H1 (cell line): Measurements from ENCODE around the gene CREG2. TPM values are rescaled to one million over a fixed set of nuclear protein-coding genes. Genes with fewer than 3 reads are reported as not detected.

Experiments
- CTCF ChIA-PET: fragments of 300-600 bp; sonication (Branson Sonifier 250); formaldehyde crosslinking; loops from one replicate; lab custom pipeline; 2021; ENCODE audit not compliant: partially characterized antibody; lab: Charles Lee
- POLR2A ChIA-PET: fragments of 300-600 bp; sonication (Branson Sonifier 250); formaldehyde crosslinking; loops from one replicate; lab custom pipeline; 2021; ENCODE audit warnings: inconsistent platforms; ENCODE audit not compliant: partially characterized antibody; lab: Charles Lee
- DNase-seq, 2 experiments: peaks; one replicate each; pipeline versions ENCODE4 v3.0.0 to v3.0.0-alpha.2; 2010 to 2022; ENCODE audit warnings: low spot score in 2 of 2, low read depth in 1 of 2, mixed read lengths in 1 of 2
- FAIRE-seq: peaks from 2 replicates; lab custom pipeline; 2011; peaks lifted over from hg19 to GRCh38; lab: Jason Lieb, UNC
- H2AFZ ChIP-seq: 2 replicates; pipeline ENCODE4 v1.8.1; 2012; ENCODE audit warnings: low read length, inconsistent platforms
- H2AK5ac ChIP-seq: 2 replicates; pipeline ENCODE4 v1.6.1; 2013; ENCODE audit warnings: low read depth, low read length
- H2BK120ac ChIP-seq: replicated peaks from 2 replicates; pipeline ENCODE3; 2013; ENCODE audit warnings: low read depth, low read length, inconsistent platforms
- H2BK12ac ChIP-seq: 2 replicates; pipeline ENCODE4 v1.6.1; 2013; ENCODE audit warnings: low read depth, low read length
- H2BK15ac ChIP-seq: 2 replicates; pipeline ENCODE4 v1.6.1; 2013; ENCODE audit warnings: low read length
- H2BK20ac ChIP-seq: 2 replicates; pipeline ENCODE4 v1.6.1; 2013; ENCODE audit warnings: low read length
- H2BK5ac ChIP-seq: 2 replicates; pipeline ENCODE4 v1.6.1; 2013; ENCODE audit warnings: low read depth, low read length
- H3K14ac ChIP-seq: 2 replicates; pipeline ENCODE4 v1.6.1; 2013; ENCODE audit warnings: inconsistent platforms; ENCODE audit not compliant: insufficient read length
- H3K18ac ChIP-seq: 2 replicates; pipeline ENCODE4 v1.6.1; 2013; ENCODE audit warnings: low read length; ENCODE audit errors: extremely low read depth
- H3K23ac ChIP-seq: 2 replicates; pipeline ENCODE4 v1.6.1; 2013; ENCODE audit warnings: inconsistent platforms; ENCODE audit not compliant: insufficient read length
- H3K23me2 ChIP-seq: 2 replicates; pipeline ENCODE4 v1.6.1; 2013; ENCODE audit warnings: low read depth, low read length
- H3K27ac ChIP-seq: 2 replicates; pipeline ENCODE4 v1.6.1; 2011; ENCODE audit warnings: low read depth, low read length, inconsistent platforms
- H3K27me3 ChIP-seq, 4 experiments: replicated peaks in 1 of 4; 1 replicate in 1 of 4; 2 replicates in 3 of 4; pipeline versions ENCODE4 v1.6.1 to v1.8.1; 2011 to 2013; ENCODE audit warnings: low read length in 3 of 4, mild to moderate bottlenecking in 3 of 4, inconsistent platforms in 2 of 4, mixed read lengths in 2 of 4, moderate library complexity in 1 of 4; ENCODE audit not compliant: control insufficient read depth in 3 of 4, insufficient read depth in 3 of 4; ENCODE audit errors: extremely low read depth in 1 of 4
- H3K36me3 ChIP-seq, 4 experiments: 2 replicates each; pipeline versions ENCODE4 v1.6.1 to v1.8.1; 2011 to 2013; ENCODE audit warnings: mild to moderate bottlenecking in 4 of 4, low read length in 3 of 4, moderate library complexity in 2 of 4, control low read depth in 1 of 4, inconsistent platforms in 1 of 4; ENCODE audit not compliant: insufficient read depth in 4 of 4, control insufficient read depth in 2 of 4
- H3K4ac ChIP-seq: replicated peaks from 2 replicates; pipeline ENCODE3; 2013; ENCODE audit warnings: low read length, low read depth, mixed read lengths, inconsistent platforms; ENCODE audit not compliant: insufficient read length
- H3K4me1 ChIP-seq, 4 experiments: replicated peaks in 1 of 4; 1 replicate in 1 of 4; 2 replicates in 3 of 4; pipeline versions ENCODE4 v1.6.1 to v1.8.1; 2011 to 2013; ENCODE audit warnings: low read length in 3 of 4, inconsistent platforms in 2 of 4, mixed read lengths in 1 of 4; ENCODE audit not compliant: insufficient read depth in 4 of 4, control insufficient read depth in 3 of 4
- H3K4me2 ChIP-seq, 2 experiments: 2 replicates each; pipeline versions ENCODE4 v1.6.1 to v1.8.1; 2011 to 2013; ENCODE audit warnings: low read depth in 2 of 2, low read length in 2 of 2, control low read depth in 1 of 2, inconsistent platforms in 1 of 2, mild to moderate bottlenecking in 1 of 2; ENCODE audit not compliant: insufficient read depth in 1 of 2
- H3K4me3 ChIP-seq, 4 experiments: fragments of 200-600, 300-600 bp in 1 of 4; sonication (generic), shearing (Covaris generic), sonication (Bioruptor Twin) in 1 of 4; 2 replicates each; pipeline versions ENCODE4 v1.5.1 to v1.8.1; 2011 to 2016; ENCODE audit warnings: low read length in 4 of 4, low read depth in 3 of 4, control low read depth in 2 of 4, inconsistent platforms in 2 of 4, mild to moderate bottlenecking in 2 of 4, mixed read lengths in 1 of 4, moderate library complexity in 1 of 4; ENCODE audit not compliant: insufficient read depth in 2 of 4; ENCODE audit errors: extremely low read depth in 1 of 4
- H3K56ac ChIP-seq: replicated peaks from 2 replicates; pipeline ENCODE3; 2013; ENCODE audit warnings: low read depth, mild to moderate bottlenecking, mixed read lengths, low read length, inconsistent platforms; ENCODE audit not compliant: insufficient read length
- H3K79me1 ChIP-seq: 2 replicates; pipeline ENCODE4 v1.6.1; 2013; ENCODE audit warnings: low read depth, low read length, control low read depth
- H3K79me2 ChIP-seq, 2 experiments: 2 replicates each; pipeline versions ENCODE4 v1.6.1 to v1.8.1; 2012 to 2013; ENCODE audit warnings: low read length in 2 of 2, mild to moderate bottlenecking in 2 of 2, inconsistent platforms in 1 of 2; ENCODE audit not compliant: insufficient read depth in 2 of 2, control insufficient read depth in 1 of 2
- H3K9ac ChIP-seq, 4 experiments: replicated peaks in 1 of 4; 1 replicate in 1 of 4; 2 replicates in 3 of 4; pipeline versions ENCODE4 v1.6.1 to v1.8.1; 2011 to 2013; ENCODE audit warnings: low read depth in 3 of 4, low read length in 3 of 4, control low read depth in 2 of 4, mild to moderate bottlenecking in 2 of 4, moderate library complexity in 2 of 4, inconsistent platforms in 1 of 4; ENCODE audit errors: extremely low read depth in 1 of 4
- H3K9me3 ChIP-seq, 2 experiments: 2 replicates each; pipeline versions ENCODE4 v1.6.1 to v1.8.1; 2012 to 2013; ENCODE audit warnings: mild to moderate bottlenecking in 2 of 2, moderate library complexity in 2 of 2, control low read depth in 1 of 2, inconsistent platforms in 1 of 2, low read depth in 1 of 2, low read length in 1 of 2, mixed read lengths in 1 of 2; ENCODE audit not compliant: insufficient read depth in 2 of 2
- H4K20me1 ChIP-seq, 2 experiments: replicated peaks in 1 of 2; 2 replicates each; pipeline versions ENCODE3 to v1.8.1; 2011 to 2013; ENCODE audit warnings: inconsistent platforms in 2 of 2, low read length in 2 of 2, mild to moderate bottlenecking in 1 of 2; ENCODE audit not compliant: insufficient read depth in 2 of 2, control insufficient read depth in 1 of 2
- H4K5ac ChIP-seq: 2 replicates; pipeline ENCODE4 v1.6.1; 2013; ENCODE audit warnings: low read length, low read depth, mixed read lengths, inconsistent platforms; ENCODE audit not compliant: insufficient read length
- H4K8ac ChIP-seq: 2 replicates; pipeline ENCODE4 v1.8.0; 2013; ENCODE audit warnings: mild to moderate bottlenecking, moderate library complexity, low read length, inconsistent platforms; ENCODE audit not compliant: insufficient read depth; ENCODE audit errors: extremely low read depth
- H4K91ac ChIP-seq: replicated peaks from 2 replicates; pipeline ENCODE3; 2013; ENCODE audit warnings: low read length, mixed read lengths, inconsistent platforms; ENCODE audit not compliant: insufficient read length
- HDAC2 ChIP-seq, 2 experiments: fragments of 300-600 bp in 1 of 2; sonication (generic) in 1 of 2; IDR thresholded peaks; 2 replicates each; pipeline ENCODE4 v1.6.1; 2011 to 2012; ENCODE audit warnings: low read depth in 2 of 2, low read length in 2 of 2, mild to moderate bottlenecking in 2 of 2, moderate library complexity in 2 of 2, borderline replicate concordance in 1 of 2, inconsistent platforms in 1 of 2
- RFX5 ChIP-seq: IDR thresholded peaks from 2 replicates; pipeline ENCODE4 v1.6.1; 2011; ENCODE audit warnings: low read depth, low read length, improper control_type of control experiment, borderline replicate concordance
- WGBS, 2 experiments: shearing (Covaris generic) in 1 of 2; methylation state at CpG; one replicate each; pipeline versions ENCODE4 v1.1.6 to v1.1.7; 2013 to 2015; ENCODE audit warnings: low lambda C conversion rate in 2 of 2, mixed read lengths in 2 of 2, inconsistent platforms in 1 of 2, low coverage in 1 of 2, missing lambda C conversion rate in 1 of 2; ENCODE audit not compliant: insufficient replicate concordance in 2 of 2, insufficient coverage in 1 of 2, insufficient read length in 1 of 2; ENCODE audit errors: extremely low coverage in 1 of 2, missing lambda C conversion rate in 1 of 2; 5-methylcytosine and 5-hydroxymethylcytosine counted together
- polyA plus RNA-seq, 7 experiments: library from polyadenylated mRNA; depleted of rRNA in 3 of 7; stranded (reverse) in 5 of 7; unstranded in 2 of 7; fragments of >200 nt in 5 of 7; fragments of 200-250 nt in 2 of 7; gene quantifications; 1 replicate in 5 of 7; 2 replicates in 1 of 7; 4 replicates in 1 of 7; pipeline versions ENCODE4 v1.2.1 to v1.2.3, GENCODE V29; 2011 to 2013; ENCODE audit warnings: missing spikeins in 2 of 7, mixed read lengths in 2 of 7
- total RNA-seq: library from RNA; stranded (reverse); fragmentation: NEBNext Ultra II Directional; extraction: Animal tissue kit (Norgen Biotek cat#: 25700); gene quantifications from 2 replicates; pipeline ENCODE4 v1.2.1, GENCODE V29; 2021

Gene CREG2
- total and polyA plus RNA-seq, 2 of the 8 experiments (the other 6 are each of a cell fraction or from before 2014, with no cell fraction given) = 2.0 to 2.2 TPM

GRCh38 chr2:101362777-101363176, 24.5 kb downstream of the CREG2 start:
- no peak overlapping the region for H3K4me3 ChIP-seq
- WGBS, 2 experiments = 94% methylated on average over 4 of the region's 4 CpGs; no CpG with 5 or more reads in 1 of the 2 experiments

More at GRCh38 chr2:101362777-101363176, 24.5 kb downstream of the CREG2 start:
- H4K5ac ChIP-seq = no peak overlapping the region
- no peak overlapping the region for H3K4me2 ChIP-seq
- H4K91ac ChIP-seq = no peak overlapping the region
- H3K79me1 ChIP-seq = no peaks in the 10 kb centered on the region
- no peaks in the 10 kb centered on the region for H4K20me1 ChIP-seq
- no peaks in the 10 kb centered on the region for H3K36me3 ChIP-seq
- no peak overlapping the region for H3K56ac ChIP-seq
- H3K27ac ChIP-seq = no peak overlapping the region
- no peaks in the 10 kb centered on the region for H3K23me2 ChIP-seq
- no peak overlapping the region for H2BK5ac ChIP-seq
- H3K18ac ChIP-seq = no peak overlapping the region
- H3K14ac ChIP-seq = no peak overlapping the region
- no peak for TF ChIP-seq RFX5
- no peak for TF ChIP-seq HDAC2 (IDR thresholded peaks at IDR 0.05; ENCODE audit: borderline replicate concordance in 1 of 2, low read depth in 2 of 2, low read length in 2 of 2)
- H2BK15ac ChIP-seq = no peak overlapping the region
- POLR2A ChIA-PET = no interaction called here
- H2BK12ac ChIP-seq = no peak overlapping the region
- no peak overlapping the region for H2BK120ac ChIP-seq
- no peak overlapping the region for H2AFZ ChIP-seq
- no peak overlapping the region for H3K9ac ChIP-seq
- peaks cover 2 to 7% (median 2%) of the 10 kb centered on the region in 4 experiments; a peak in 5 of 7 replicates for H3K4me1 ChIP-seq
- H3K27me3 ChIP-seq = no peaks in the 10 kb centered on the region
- H3K23ac ChIP-seq = no peak overlapping the region
- no peak overlapping the region for H3K4ac ChIP-seq
- no peaks in the 10 kb centered on the region for H3K79me2 ChIP-seq
- H2BK20ac ChIP-seq = no peak overlapping the region
- no peak for FAIRE-seq
- no peak for DNase-seq
- H2AK5ac ChIP-seq = no peak overlapping the region
- H3K9me3 ChIP-seq = no peaks in the 10 kb centered on the region
- H4K8ac ChIP-seq = no peak overlapping the region
- CTCF ChIA-PET = interaction anchor here (1.2 to 4.8 kb wide), 8 partner anchors 11 to 1155 kb away, joined by 3 to 33 read pairs (median 8); partner anchors contain the start of gene CREG2
